OCI-LY1 (cell line): Measurements from ENCODE around the gene DOCK4.

ENCODE experiments used
- CTCF ChIP-seq: fragments of 200-600 bp; sonication (generic), shearing (Covaris generic); IDR thresholded peaks from 2 replicates; pipeline ENCODE4 v1.5.1; 2017; ENCODE audit warnings: mild to moderate bottlenecking, antibody characterized with exemption, low read length, moderate library complexity, mixed read lengths
- EZH2 ChIP-seq: fragments of 200-600 bp; sonication (generic), shearing (Covaris generic); IDR thresholded peaks from 2 replicates; pipeline ENCODE4 v1.8.0; 2017; ENCODE audit warnings: borderline replicate concordance, mixed run types, mild to moderate bottlenecking, antibody characterized with exemption, low read length, moderate library complexity, mixed read lengths

- TF ChIP-seq CTCF (no peak), EZH2 (no peak)
These were observed 182.4 kb downstream of the DOCK4 start for GRCh38 chr7:112023786-112024185.
